ENCODE data around the gene MROH2A.

The MROH2A gene

GRCh38 chr2:233818639-233819621 lies 40.8 kb downstream of the MROH2A start:
- H3K4me3 ChIP-seq (ENCODE audit: low read depth, low read length): no peak overlapping the region
- no peak for DNase-seq (ENCODE audit: low read depth)
- no peak for TF ChIP-seq CTCF (IDR thresholded peaks at IDR 0.05; ENCODE audit: insufficient read depth, low read depth, low read length, missing control alignments)

- no peak for TF ChIP-seq CTCF (IDR thresholded peaks at IDR 0.05; ENCODE audit: insufficient read depth, low read depth, low read length, missing control alignments)
Observed at GRCh38 chr2:233819884-233820773, 42.0 kb downstream of the MROH2A start.

GRCh38 chr2:233820774-233821105 lies 42.6 kb downstream of the MROH2A start:
- no peak for DNase-seq (ENCODE audit: low read depth)
- TF ChIP-seq CTCF (IDR thresholded peaks at IDR 0.05; ENCODE audit: insufficient read depth, low read depth, low read length, missing control alignments): no peak
- H3K4me3 ChIP-seq (ENCODE audit: low read depth, low read length): no peak overlapping the region

More at GRCh38 chr2:233819884-233820773, 42.0 kb downstream of the MROH2A start:
- no peak overlapping the region for H3K4me3 ChIP-seq (ENCODE audit: low read depth, low read length)
- DNase-seq (ENCODE audit: low read depth): no peak

DNA sequence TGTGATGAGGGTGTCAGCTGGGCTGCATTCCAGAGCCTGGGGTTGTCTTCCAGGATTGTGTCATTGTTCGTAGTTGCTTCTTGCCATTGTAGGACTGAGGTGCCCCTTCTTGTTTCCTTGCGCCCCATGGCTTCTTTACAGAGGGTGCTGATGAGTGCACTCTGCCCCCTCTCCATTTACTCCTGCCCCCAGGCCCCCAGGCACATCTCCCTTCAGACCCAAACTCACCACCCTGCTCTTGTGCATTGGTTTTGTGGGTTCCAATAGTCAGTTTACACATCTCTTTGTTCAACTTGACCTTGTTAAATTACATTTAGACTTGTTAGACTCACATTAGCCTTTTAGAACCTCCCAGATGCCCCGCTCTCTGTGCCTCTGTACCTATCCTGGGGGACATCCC lies 43.1 kb downstream of the MROH2A start:
- no peak for TF ChIP-seq CTCF (IDR thresholded peaks at IDR 0.05; ENCODE audit: insufficient read depth, low read depth, low read length, missing control alignments)

DNA sequence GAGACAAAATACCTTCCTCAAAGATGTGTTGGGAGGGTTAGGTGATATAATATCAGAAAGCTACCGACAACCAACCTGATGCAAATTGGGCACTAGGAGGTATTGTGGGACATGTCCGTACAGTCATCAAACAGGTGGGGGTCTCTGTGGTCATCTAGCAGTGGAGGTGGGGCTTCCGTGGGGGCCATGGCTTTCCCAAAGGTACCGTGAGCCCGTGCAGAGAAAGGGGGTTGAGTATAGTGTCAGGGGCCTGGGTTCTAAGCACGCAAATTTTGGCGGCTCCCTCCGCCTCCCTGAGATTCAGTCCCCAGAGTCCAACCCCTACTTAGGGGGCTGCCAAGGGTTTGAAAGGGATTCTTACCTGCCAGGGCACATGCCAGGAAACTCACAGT lies 43.6 kb downstream of the MROH2A start:
- no peak for TF ChIP-seq CTCF (IDR thresholded peaks at IDR 0.05; ENCODE audit: insufficient read depth, low read depth, low read length, missing control alignments)
- no peak overlapping the region for H3K4me3 ChIP-seq (ENCODE audit: low read depth, low read length)
- no peak for DNase-seq (ENCODE audit: low read depth)

More for the DNA sequence above, 43.1 kb downstream of the MROH2A start:
- DNase-seq (ENCODE audit: low read depth): no peak
- H3K4me3 ChIP-seq (ENCODE audit: low read depth, low read length): no peak overlapping the region

- H3K4me3 ChIP-seq (ENCODE audit: low read depth, low read length): no peak overlapping the region
- DNase-seq (ENCODE audit: low read depth): no peak
- TF ChIP-seq CTCF (IDR thresholded peaks at IDR 0.05; ENCODE audit: insufficient read depth, low read depth, low read length, missing control alignments): no peak
Observed at GRCh38 chr2:233822101-233822771, 44.1 kb downstream of the MROH2A start.
